ENCODE results near the gene CCDC51. TPM values are rescaled to one million over a fixed set of nuclear protein-coding genes. Genes with fewer than 3 reads are reported as not detected.

The CCDC51 gene
- total and polyA plus RNA-seq, 9 of the 15 experiments (the other 6 are each of a cell fraction or from before 2014, with no cell fraction given): 6.5 to 18.6 (median 15.7) TPM

- Histone ChIP-seq H3K4me2 (ENCODE audit: insufficient read depth, low read length) (no peak overlapping the region), H3K27ac (ENCODE audit: extremely low read depth, low read depth, low read length) (no peak overlapping the region), H3K27me3 (ENCODE audit: control insufficient read depth in 2 of 2, insufficient read depth in 2 of 2, low read length in 2 of 2) (no peaks in the 10 kb centered on the region), H3K36me3 (ENCODE audit: control insufficient read depth, insufficient read depth, low read length) (no peaks in the 10 kb centered on the region), H4K20me1 (replicated peaks; ENCODE audit: control insufficient read depth, insufficient read depth, low read length) (no peaks in the 10 kb centered on the region), H2AFZ (ENCODE audit: low read depth, low read length) (no peak overlapping the region), H3K4me3 (no peak overlapping the region), H3K9me1 (ENCODE audit: control insufficient read depth, insufficient read depth, low read length) (no peaks in the 10 kb centered on the region), H3K79me2 (ENCODE audit: control insufficient read depth, insufficient read depth, low read length) (no peaks in the 10 kb centered on the region), H3K4me1 (replicated peaks in 1 of 2; ENCODE audit: control insufficient read depth in 2 of 2, insufficient read depth in 2 of 2, low read length in 2 of 2) (peaks cover 0 to 7% of the 10 kb centered on the region in 2 experiments; a peak in 1 of 5 replicates), H3K9me3 (replicated peaks; ENCODE audit: control insufficient read depth, insufficient read depth, low read depth, low read length) (no peaks in the 10 kb centered on the region), H3K9ac (ENCODE audit: insufficient read depth in 1 of 2, low read depth in 2 of 2, low read length in 2 of 2) (no peak overlapping the region)
- 7% methylated on average over 4 of the region's 8 CpGs for WGBS (ENCODE audit: insufficient coverage, low coverage, missing lambda C conversion rate)
- in situ Hi-C loops (cut with MboI): loop anchor here (5.0 kb wide), 1 partner anchor 35 kb away; no protein-coding TSS in a partner anchor
- DNase-seq (ENCODE audit: extremely low read depth in 1 of 4, low spot score in 3 of 4): peak in 3 of 4 experiments; percentile 6 to 37 (median 35)
- no peak for FAIRE-seq
- no peak for ATAC-seq
- BruUV-seq (replicated peaks): no TSS peak
- ChIA-PET POLR2A (no interaction called here), CTCF (ENCODE audit: low intra/inter-chr PET ratio) (interaction anchor here (3.0 kb wide), 1 partner anchor 34 kb away, joined by 28 read pairs; no protein-coding TSS in a partner anchor)
- intact Hi-C loops (cut with micrococcal nuclease): loop anchor here (5.0 to 10.0 kb wide), 3 partner anchors 102 to 208 kb away; partner anchors contain the start of gene SHISA5
- TF ChIP-seq CBFA2T2 (conservative IDR thresholded peaks at IDR 0.05) (0 out of 2 replicates have a peak, but pooled peaks have one; percentile 9), MEIS2 (IDR thresholded peaks at IDR 0.05; ENCODE audit: partially characterized antibody) (no peak), E2F6 (IDR thresholded peaks at IDR 0.05; ENCODE audit: borderline replicate concordance in 1 of 2, extremely low read depth in 1 of 2, insufficient read depth in 1 of 2, insufficient read length in 1 of 2, low read depth in 1 of 2, low read length in 1 of 2, poor library complexity in 1 of 2, severe bottlenecking in 1 of 2) (peak in 1 of 2 experiments; percentile 28), BHLHE40 (IDR thresholded peaks at IDR 0.05; ENCODE audit: low read length) (peak; percentile 91), JUND (IDR thresholded peaks at IDR 0.05; ENCODE audit: borderline replicate concordance, low read depth, low read length) (no peak), JUND (tag; IDR thresholded peaks at IDR 0.05; ENCODE audit: borderline replicate concordance, low read depth, low read length) (peak; percentile 23; the same call in 1 of the 3 replicates), FOSL1 (tag; conservative IDR thresholded peaks at IDR 0.05) (peak; percentile 91)
- TF ChIP-seq, protein P1, sequence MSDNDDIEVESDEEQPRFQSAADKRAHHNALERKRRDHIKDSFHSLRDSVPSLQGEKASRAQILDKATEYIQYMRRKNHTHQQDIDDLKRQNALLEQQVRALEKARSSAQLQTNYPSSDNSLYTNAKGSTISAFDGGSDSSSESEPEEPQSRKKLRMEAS (CRISPR knock-in tag; IDR thresholded peaks at IDR 0.05): peak; percentile 51; the same call in 1 of the 2 replicates
- TF ChIP-seq, protein P2, sequence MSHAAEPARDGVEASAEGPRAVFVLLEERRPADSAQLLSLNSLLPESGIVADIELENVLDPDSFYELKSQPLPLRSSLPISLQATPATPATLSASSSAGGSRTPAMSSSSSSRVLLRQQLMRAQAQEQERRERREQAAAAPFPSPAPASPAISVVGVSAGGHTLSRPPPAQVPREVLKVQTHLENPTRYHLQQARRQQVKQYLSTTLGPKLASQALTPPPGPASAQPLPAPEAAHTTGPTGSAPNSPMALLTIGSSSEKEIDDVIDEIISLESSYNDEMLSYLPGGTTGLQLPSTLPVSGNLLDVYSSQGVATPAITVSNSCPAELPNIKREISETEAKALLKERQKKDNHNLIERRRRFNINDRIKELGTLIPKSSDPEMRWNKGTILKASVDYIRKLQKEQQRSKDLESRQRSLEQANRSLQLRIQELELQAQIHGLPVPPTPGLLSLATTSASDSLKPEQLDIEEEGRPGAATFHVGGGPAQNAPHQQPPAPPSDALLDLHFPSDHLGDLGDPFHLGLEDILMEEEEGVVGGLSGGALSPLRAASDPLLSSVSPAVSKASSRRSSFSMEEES (CRISPR knock-in tag; IDR thresholded peaks at IDR 0.05): no peak
- TF ChIP-seq, protein P3, sequence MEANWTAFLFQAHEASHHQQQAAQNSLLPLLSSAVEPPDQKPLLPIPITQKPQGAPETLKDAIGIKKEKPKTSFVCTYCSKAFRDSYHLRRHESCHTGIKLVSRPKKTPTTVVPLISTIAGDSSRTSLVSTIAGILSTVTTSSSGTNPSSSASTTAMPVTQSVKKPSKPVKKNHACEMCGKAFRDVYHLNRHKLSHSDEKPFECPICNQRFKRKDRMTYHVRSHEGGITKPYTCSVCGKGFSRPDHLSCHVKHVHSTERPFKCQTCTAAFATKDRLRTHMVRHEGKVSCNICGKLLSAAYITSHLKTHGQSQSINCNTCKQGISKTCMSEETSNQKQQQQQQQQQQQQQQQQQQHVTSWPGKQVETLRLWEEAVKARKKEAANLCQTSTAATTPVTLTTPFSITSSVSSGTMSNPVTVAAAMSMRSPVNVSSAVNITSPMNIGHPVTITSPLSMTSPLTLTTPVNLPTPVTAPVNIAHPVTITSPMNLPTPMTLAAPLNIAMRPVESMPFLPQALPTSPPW (CRISPR knock-in tag; IDR thresholded peaks at IDR 0.05): peak; percentile 24; the same call in 1 of the 2 replicates
Observed at GRCh38 chr3:48402281-48402732, 37.6 kb downstream of the CCDC51 start.

All from K562 (cell line).